ENCODE results near the gene TPST1. TPM values are rescaled to one million over a fixed set of nuclear protein-coding genes. Genes with fewer than 3 reads are reported as not detected.

TPST1 gene
- total RNA-seq, 1 donor from 2014 or later = 29.6 TPM

- Mint-ChIP-seq H3K36me3 (ENCODE audit: insufficient read depth) (peaks cover 32% of the 10 kb centered on the region), H3K4me1 (ENCODE audit: low read depth) (peaks cover 13% of the 10 kb centered on the region), H3K27me3 (no peaks in the 10 kb centered on the region), H3K27ac (no peak overlapping the region), H3K9me3 (ENCODE audit: low read depth) (peaks cover 37% of the 10 kb centered on the region), H3K4me3 (ENCODE audit: low read depth) (no peak overlapping the region)
- no peak for DNase-seq (ENCODE audit: low spot score, unreplicated experiment)
- no peak for TF ChIP-seq CTCF (IDR thresholded peaks at IDR 0.05; ENCODE audit: unreplicated experiment)
Measured at GRCh38 chr7:66336760-66337159, 131.6 kb downstream of the TPST1 start.

- TF ChIP-seq CTCF (IDR thresholded peaks at IDR 0.05; ENCODE audit: unreplicated experiment) = no peak
- no peak overlapping the region for H3K27ac Mint-ChIP-seq
- no peaks in the 10 kb centered on the region for H3K27me3 Mint-ChIP-seq
- peaks cover 30% of the 10 kb centered on the region for H3K36me3 Mint-ChIP-seq (ENCODE audit: insufficient read depth)
- H3K4me3 Mint-ChIP-seq (ENCODE audit: low read depth) = no peak overlapping the region
- H3K4me1 Mint-ChIP-seq (ENCODE audit: low read depth) = no peaks in the 10 kb centered on the region
- H3K9me3 Mint-ChIP-seq (ENCODE audit: low read depth) = peaks cover 39% of the 10 kb centered on the region
- no peak for DNase-seq (ENCODE audit: low spot score, unreplicated experiment)
Measured at GRCh38 chr7:66339141-66339540, 134.0 kb downstream of the TPST1 start.

GRCh38 chr7:66344166-66344565 is 139.0 kb downstream of the TPST1 start:
- TF ChIP-seq CTCF (IDR thresholded peaks at IDR 0.05; ENCODE audit: unreplicated experiment) = no peak
- no peaks in the 10 kb centered on the region for H3K4me1 Mint-ChIP-seq (ENCODE audit: low read depth)
- H3K4me3 Mint-ChIP-seq (ENCODE audit: low read depth) = no peak overlapping the region
- peaks cover 22% of the 10 kb centered on the region for H3K9me3 Mint-ChIP-seq (ENCODE audit: low read depth)
- H3K27ac Mint-ChIP-seq = no peak overlapping the region
- no peak for DNase-seq (ENCODE audit: low spot score, unreplicated experiment)
- peaks cover 18% of the 10 kb centered on the region for H3K36me3 Mint-ChIP-seq (ENCODE audit: insufficient read depth)
- H3K27me3 Mint-ChIP-seq = no peaks in the 10 kb centered on the region

- Mint-ChIP-seq H3K4me3 (ENCODE audit: low read depth) (no peak overlapping the region), H3K9me3 (ENCODE audit: low read depth) (peaks cover 9% of the 10 kb centered on the region), H3K4me1 (ENCODE audit: low read depth) (no peaks in the 10 kb centered on the region), H3K27me3 (no peaks in the 10 kb centered on the region), H3K27ac (no peak overlapping the region), H3K36me3 (ENCODE audit: insufficient read depth) (peaks cover 5% of the 10 kb centered on the region)
- no peak for TF ChIP-seq CTCF (IDR thresholded peaks at IDR 0.05; ENCODE audit: unreplicated experiment)
- DNase-seq (ENCODE audit: low spot score, unreplicated experiment) = no peak
Measured at GRCh38 chr7:66348531-66348930, 143.4 kb downstream of the TPST1 start.

- Mint-ChIP-seq H3K4me3 (ENCODE audit: low read depth) (no peak overlapping the region), H3K9me3 (ENCODE audit: low read depth) (peaks cover 7% of the 10 kb centered on the region), H3K36me3 (ENCODE audit: insufficient read depth) (peaks cover 5% of the 10 kb centered on the region), H3K4me1 (ENCODE audit: low read depth) (no peaks in the 10 kb centered on the region), H3K27ac (no peak overlapping the region), H3K27me3 (no peaks in the 10 kb centered on the region)
- no peak for DNase-seq (ENCODE audit: low spot score, unreplicated experiment)
- TF ChIP-seq CTCF (IDR thresholded peaks at IDR 0.05; ENCODE audit: unreplicated experiment) = no peak
Measured at GRCh38 chr7:66348959-66349358, 143.8 kb downstream of the TPST1 start.
